Measurements from ENCODE around the gene PTGIS. TPM values are rescaled to one million over a fixed set of nuclear protein-coding genes. Genes with fewer than 3 reads are reported as not detected.
A peak's percentile ranks its signal among the peaks of the same experiment; 100 is the strongest.

Gene PTGIS
- total RNA-seq, 2 donors from 2014 or later: 14.1 to 20.9 TPM

DNA sequence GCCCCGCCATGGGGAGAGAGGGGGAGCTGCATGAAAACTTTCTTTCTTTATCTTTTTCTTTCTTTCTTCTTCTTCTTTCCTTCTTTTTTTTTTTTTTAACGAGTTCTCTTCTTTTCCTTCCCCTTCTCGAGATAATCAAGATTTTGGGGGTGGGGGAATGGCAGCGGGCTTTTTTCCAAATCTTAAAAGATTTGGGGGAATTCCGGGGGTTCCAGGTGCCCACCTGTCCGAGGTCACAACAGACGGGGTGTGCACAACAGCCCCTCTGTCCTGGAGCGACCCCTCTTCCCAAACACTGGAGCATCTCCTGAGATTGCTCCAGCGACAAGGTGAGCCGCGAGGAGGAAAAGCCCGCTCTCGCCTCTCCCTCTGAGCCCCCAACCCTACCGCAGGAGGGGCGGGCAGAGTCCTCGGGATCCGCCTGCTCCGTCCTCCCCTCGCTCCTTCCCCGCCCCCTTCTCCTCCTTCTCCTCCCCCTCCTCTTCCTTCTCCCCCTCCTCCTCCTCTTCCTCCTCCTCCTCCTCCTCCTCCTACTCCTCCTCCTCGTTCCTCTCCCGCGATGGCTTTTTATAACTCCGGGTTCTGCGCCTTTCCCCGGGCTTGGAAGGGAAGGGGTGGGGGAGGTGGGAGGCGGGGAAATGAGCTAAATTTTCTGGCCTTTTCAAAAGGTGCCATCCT, 84.8 kb downstream of the PTGIS start:
- DNase-seq: peak; percentile 78
- WGBS, 2 experiments (ENCODE audit: insufficient coverage in 1 of 2, insufficient read length in 1 of 2): 0 to 3% methylated on average over 2 to 19 of the region's 27 CpGs
- H3K27me3 ChIP-seq (ENCODE audit: control insufficient read depth, insufficient read depth, low read length, poor library complexity, severe bottlenecking): peaks cover 37% of the 10 kb centered on the region

DNA sequence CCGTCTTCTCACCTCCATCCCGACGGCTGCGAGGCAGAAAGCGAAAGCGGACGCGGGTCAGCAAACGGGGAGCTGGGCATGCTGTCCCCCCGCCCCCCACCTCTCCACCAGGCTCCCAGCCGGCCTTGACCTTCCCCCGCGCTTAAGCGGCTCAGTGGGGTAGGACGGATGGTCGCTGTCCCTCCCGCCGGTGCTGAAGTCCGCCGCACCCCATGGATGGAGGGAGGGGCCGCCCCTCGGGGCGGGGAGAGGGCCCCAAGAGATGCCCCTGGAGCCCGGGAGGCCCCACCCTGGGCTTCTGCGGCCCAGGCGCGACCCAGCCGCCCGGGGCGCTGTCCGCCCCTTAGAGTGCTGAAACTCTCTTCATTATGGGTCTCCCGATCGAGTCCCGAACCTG, 85.3 kb downstream of the PTGIS start, which contains the start of gene KCNB1:
Gene KCNB1, minus strand, starts transcription at position 48 of the 397 bp plus-strand sequence. CDS start 188 bp downstream, outside the sequence.
- peaks cover 10% of the 10 kb centered on the region for H3K4me1 ChIP-seq (ENCODE audit: control insufficient read depth, insufficient read depth, low read length)
- Mint-ChIP-seq H3K27me3 (ENCODE audit: insufficient read depth) (peaks cover 45% of the 10 kb centered on the region), H3K36me3 (ENCODE audit: low read depth) (no peaks in the 10 kb centered on the region), H3K4me3 (peak within 1 kb of the TSS; percentile 67), H3K9me3 (no peaks in the 10 kb centered on the region), H3K4me1 (peaks cover 5% of the 10 kb centered on the region), H3K27ac (no peak within 1 kb of the TSS)
- H3K9ac ChIP-seq (ENCODE audit: extremely low read depth, low read length, poor library complexity, severe bottlenecking): no peak within 1 kb of the TSS
- no peak within 1 kb of the TSS for H3K27ac ChIP-seq (ENCODE audit: low read depth, low read length)
- no peaks in the 10 kb centered on the region for H3K9me3 ChIP-seq (ENCODE audit: control insufficient read depth, low read length)
- H3K36me3 ChIP-seq (ENCODE audit: control insufficient read depth, insufficient read depth, low read length): no peaks in the 10 kb centered on the region
- peaks cover 35% of the 10 kb centered on the region for H3K27me3 ChIP-seq (ENCODE audit: control insufficient read depth, insufficient read depth, low read length, poor library complexity, severe bottlenecking)
- TF ChIP-seq, protein P1, sequence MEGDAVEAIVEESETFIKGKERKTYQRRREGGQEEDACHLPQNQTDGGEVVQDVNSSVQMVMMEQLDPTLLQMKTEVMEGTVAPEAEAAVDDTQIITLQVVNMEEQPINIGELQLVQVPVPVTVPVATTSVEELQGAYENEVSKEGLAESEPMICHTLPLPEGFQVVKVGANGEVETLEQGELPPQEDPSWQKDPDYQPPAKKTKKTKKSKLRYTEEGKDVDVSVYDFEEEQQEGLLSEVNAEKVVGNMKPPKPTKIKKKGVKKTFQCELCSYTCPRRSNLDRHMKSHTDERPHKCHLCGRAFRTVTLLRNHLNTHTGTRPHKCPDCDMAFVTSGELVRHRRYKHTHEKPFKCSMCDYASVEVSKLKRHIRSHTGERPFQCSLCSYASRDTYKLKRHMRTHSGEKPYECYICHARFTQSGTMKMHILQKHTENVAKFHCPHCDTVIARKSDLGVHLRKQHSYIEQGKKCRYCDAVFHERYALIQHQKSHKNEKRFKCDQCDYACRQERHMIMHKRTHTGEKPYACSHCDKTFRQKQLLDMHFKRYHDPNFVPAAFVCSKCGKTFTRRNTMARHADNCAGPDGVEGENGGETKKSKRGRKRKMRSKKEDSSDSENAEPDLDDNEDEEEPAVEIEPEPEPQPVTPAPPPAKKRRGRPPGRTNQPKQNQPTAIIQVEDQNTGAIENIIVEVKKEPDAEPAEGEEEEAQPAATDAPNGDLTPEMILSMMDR (conservative IDR thresholded peaks at IDR 0.05): no peak
- peak within 1 kb of the TSS; percentile 69 for H3K4me3 ChIP-seq (ENCODE audit: low read length)
- WGBS, 2 experiments (ENCODE audit: insufficient coverage in 1 of 2, insufficient read length in 1 of 2): 6% methylated on average over 34 of the region's 34 CpGs; no CpG with 5 or more reads in 1 of the 2 experiments
- peak; percentile 97 for DNase-seq

More for the DNA sequence above, 84.8 kb downstream of the PTGIS start:
- Mint-ChIP-seq H3K27ac (no peak overlapping the region), H3K9me3 (no peaks in the 10 kb centered on the region), H3K4me3 (peak overlapping the region; percentile 67), H3K36me3 (ENCODE audit: low read depth) (no peaks in the 10 kb centered on the region), H3K4me1 (peaks cover 4% of the 10 kb centered on the region), H3K27me3 (ENCODE audit: insufficient read depth) (peaks cover 45% of the 10 kb centered on the region)
- Histone ChIP-seq H3K36me3 (ENCODE audit: control insufficient read depth, insufficient read depth, low read length) (no peaks in the 10 kb centered on the region), H3K27ac (ENCODE audit: low read depth, low read length) (no peak overlapping the region), H3K4me1 (ENCODE audit: control insufficient read depth, insufficient read depth, low read length) (peaks cover 7% of the 10 kb centered on the region), H3K9me3 (ENCODE audit: control insufficient read depth, low read length) (no peaks in the 10 kb centered on the region), H3K4me3 (ENCODE audit: low read length) (peak overlapping the region; percentile 69), H3K9ac (ENCODE audit: extremely low read depth, low read length, poor library complexity, severe bottlenecking) (no peak overlapping the region)
- TF ChIP-seq, protein P1 (conservative IDR thresholded peaks at IDR 0.05): peak; percentile 27

DNA sequence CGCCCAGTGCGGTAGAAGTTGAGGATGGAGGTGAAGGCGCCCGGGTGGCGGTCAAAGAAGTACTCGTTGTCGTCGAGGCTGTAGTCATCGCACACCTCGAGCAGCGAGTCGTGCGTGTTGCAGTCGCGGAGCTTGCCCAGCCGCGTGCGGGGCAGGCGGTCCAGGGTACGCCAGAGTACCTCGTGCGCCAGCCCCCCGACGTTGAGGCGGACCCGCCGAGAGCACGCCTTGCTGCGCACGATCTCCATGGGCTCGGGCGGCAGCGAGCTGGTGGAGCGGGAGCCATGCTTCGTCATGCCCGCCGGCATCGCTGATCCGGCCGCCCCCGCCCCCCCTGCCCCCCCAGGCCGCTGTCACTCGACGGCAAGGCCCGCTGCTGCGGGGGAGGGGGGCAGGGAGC, 85.8 kb downstream of the PTGIS start:
- Mint-ChIP-seq H3K27ac (no peak overlapping the region), H3K4me1 (peaks cover 7% of the 10 kb centered on the region), H3K27me3 (ENCODE audit: insufficient read depth) (peaks cover 41% of the 10 kb centered on the region), H3K9me3 (no peaks in the 10 kb centered on the region), H3K4me3 (no peak overlapping the region), H3K36me3 (ENCODE audit: low read depth) (no peaks in the 10 kb centered on the region)
- WGBS, 2 experiments (ENCODE audit: insufficient coverage in 1 of 2, insufficient read length in 1 of 2): 72 to 98% methylated on average over 18 to 46 of the region's 46 CpGs
- no peak for DNase-seq
- H3K9ac ChIP-seq (ENCODE audit: extremely low read depth, low read length, poor library complexity, severe bottlenecking): no peak overlapping the region
- TF ChIP-seq, protein P1 (conservative IDR thresholded peaks at IDR 0.05): no peak
- H3K4me1 ChIP-seq (ENCODE audit: control insufficient read depth, insufficient read depth, low read length): peaks cover 10% of the 10 kb centered on the region
- no peaks in the 10 kb centered on the region for H3K36me3 ChIP-seq (ENCODE audit: control insufficient read depth, insufficient read depth, low read length)
- H3K4me3 ChIP-seq (ENCODE audit: low read length): no peak overlapping the region
- no peak overlapping the region for H3K27ac ChIP-seq (ENCODE audit: low read depth, low read length)
- peaks cover 30% of the 10 kb centered on the region for H3K27me3 ChIP-seq (ENCODE audit: control insufficient read depth, insufficient read depth, low read length, poor library complexity, severe bottlenecking)
- H3K9me3 ChIP-seq (ENCODE audit: control insufficient read depth, low read length): no peaks in the 10 kb centered on the region

Data from endodermal cell (in vitro differentiated cells).